K562 (cell line): Measurements from ENCODE around the gene CLK4. TPM values are rescaled to one million over a fixed set of nuclear protein-coding genes. Genes with fewer than 3 reads are reported as not detected.

Experiments used
- ATAC-seq: fragments of 200-7000 bp; cut with Tn5 transposase; 3 replicates; pipeline ENCODE4 v1.9.1; 2020; ENCODE audit warnings: moderate library complexity
- BruUV-seq: library from RNA; stranded (reverse); fragments of 400-500 nt; replicated peaks from 2 replicates; lab custom pipeline; 2021; lab: Mats Ljungman, UMichigan
- CTCF ChIA-PET: fragments of 300-600 bp; formaldehyde crosslinking; extraction: SDS; loops from one replicate; lab custom pipeline; 2021; ENCODE audit warnings: low intra/inter-chr PET ratio; lab: Yijun Ruan, JAX
- POLR2A ChIA-PET: fragments of 300-600, 350-650 bp; sonication (Branson Sonifier 250); formaldehyde crosslinking; extraction: SDS; loops from one replicate; lab custom pipeline; 2021; ENCODE audit warnings: antibody characterized with exemption, inconsistent platforms; lab: Yijun Ruan, JAX
- DNase-seq, 4 experiments: peaks; one replicate each; pipeline versions ENCODE4 v3.0.0 to v3.0.0-alpha.2; 2011 to 2018; ENCODE audit warnings: low spot score in 3 of 4, mixed read lengths in 3 of 4; ENCODE audit errors: extremely low read depth in 1 of 4
- FAIRE-seq: peaks from 2 replicates; lab custom pipeline; 2011; peaks lifted over from hg19 to GRCh38; lab: Jason Lieb, UNC
- H2AFZ ChIP-seq: 2 replicates; pipeline ENCODE4 v1.6.0; 2011; ENCODE audit warnings: low read depth, low read length, control low read depth, inconsistent platforms
- H3K27ac ChIP-seq: fragments of 200-600 bp; 3 replicates; pipeline ENCODE4 v1.8.0; 2011; ENCODE audit warnings: low read depth, mild to moderate bottlenecking, control low read depth, inconsistent platforms, low read length, moderate library complexity, mixed read lengths; ENCODE audit errors: extremely low read depth
- H3K27me3 ChIP-seq, 2 experiments: fragments of 300-600 bp in 1 of 2; 2 replicates in 1 of 2; 3 replicates in 1 of 2; pipeline versions ENCODE4 v1.6.0 to v1.8.0; 2011; ENCODE audit warnings: inconsistent platforms in 2 of 2, low read length in 2 of 2, mild to moderate bottlenecking in 1 of 2, mixed read lengths in 1 of 2, moderate library complexity in 1 of 2; ENCODE audit not compliant: control insufficient read depth in 2 of 2, insufficient read depth in 2 of 2
- H3K36me3 ChIP-seq: fragments of 300-600 bp; 3 replicates; pipeline ENCODE4 v1.8.0; 2011; ENCODE audit warnings: mild to moderate bottlenecking, low read length, inconsistent platforms; ENCODE audit not compliant: control insufficient read depth, insufficient read depth
- H3K4me1 ChIP-seq, 2 experiments: fragments of 200-600 bp in 1 of 2; replicated peaks in 1 of 2; 2 replicates in 1 of 2; 3 replicates in 1 of 2; pipeline versions ENCODE4 v1.5.1 to v1.8.0; 2011; ENCODE audit warnings: inconsistent platforms in 2 of 2, low read length in 2 of 2, mild to moderate bottlenecking in 1 of 2, mixed read lengths in 1 of 2, moderate library complexity in 1 of 2; ENCODE audit not compliant: control insufficient read depth in 2 of 2, insufficient read depth in 2 of 2
- H3K4me2 ChIP-seq: 2 replicates; pipeline ENCODE4 v1.6.1; 2011; ENCODE audit warnings: low read length, control low read depth, inconsistent platforms, mixed read lengths; ENCODE audit not compliant: insufficient read depth
- H3K4me3 ChIP-seq: fragments of 200-600 bp; sonication (generic), shearing (Covaris generic); 2 replicates; pipeline ENCODE4 v1.5.1; 2016; ENCODE audit warnings: control low read depth, inconsistent platforms
- H3K79me2 ChIP-seq: fragments of 200-600 bp; 3 replicates; pipeline ENCODE4 v1.8.0; 2011; ENCODE audit warnings: low read length, inconsistent platforms; ENCODE audit not compliant: control insufficient read depth, insufficient read depth
- H3K9ac ChIP-seq, 2 experiments: 2 replicates each; pipeline versions ENCODE4 v1.6.0 to v1.6.1; 2011; ENCODE audit warnings: low read depth in 2 of 2, low read length in 2 of 2, control low read depth in 1 of 2, inconsistent platforms in 1 of 2, mild to moderate bottlenecking in 1 of 2, mixed read lengths in 1 of 2; ENCODE audit not compliant: insufficient read depth in 1 of 2
- H3K9me1 ChIP-seq: one replicate; pipeline ENCODE4 v1.6.0; 2011; ENCODE audit warnings: inconsistent platforms, mild to moderate bottlenecking, low read length, moderate library complexity; ENCODE audit not compliant: control insufficient read depth, insufficient read depth
- H3K9me3 ChIP-seq: replicated peaks from 2 replicates; pipeline ENCODE4 v1.5.1; 2011; ENCODE audit warnings: low read depth, low read length, inconsistent platforms; ENCODE audit not compliant: control insufficient read depth, insufficient read depth
- H4K20me1 ChIP-seq: replicated peaks from 2 replicates; pipeline ENCODE4 v1.6.1; 2011; ENCODE audit warnings: low read length, inconsistent platforms, mixed read lengths; ENCODE audit not compliant: control insufficient read depth, insufficient read depth
- GABPB2 ChIP-seq: fragments of 250-450 bp; sonication (Bioruptor Pico); conservative IDR thresholded peaks from 2 replicates; pipeline ENCODE4 v1.5.1; 2021; ENCODE audit warnings: mild to moderate bottlenecking
- TBL1XR1 ChIP-seq, 2 experiments: IDR thresholded peaks; 2 replicates each; pipeline ENCODE4 v1.6.1; 2012; ENCODE audit warnings: improper control_type of control experiment in 2 of 2, low read length in 2 of 2, mild to moderate bottlenecking in 1 of 2
- ZNF830 ChIP-seq: fragments of 250-450 bp; sonication (Bioruptor Pico); IDR thresholded peaks from 2 replicates; pipeline ENCODE4 v1.5.0; 2021; ENCODE audit warnings: mild to moderate bottlenecking
- WGBS: fragments of 100-300 bp; shearing (Covaris generic); methylation state at CpG from one replicate; pipeline ENCODE4 v1.1.6; 2016; ENCODE audit warnings: low coverage, mixed read lengths; ENCODE audit not compliant: insufficient coverage; ENCODE audit errors: missing lambda C conversion rate; 5-methylcytosine and 5-hydroxymethylcytosine counted together
- in situ Hi-C: fragments of 300-500 bp; cut with MboI; formaldehyde crosslinking; loops from 4 replicates; pipeline ENCODE4 v1.15.0; 2018; ENCODE audit warnings: inconsistent platforms, mixed read lengths
- intact Hi-C: fragments of 100-400 bp; cut with micrococcal nuclease; formaldehyde crosslinking; loops from 2 replicates; pipeline ENCODE4 v1.14.2; 2022
- polyA plus RNA-seq, 8 experiments: library from polyadenylated mRNA; depleted of rRNA in 4 of 8; stranded (reverse) in 5 of 8; unstranded in 3 of 8; fragments of >200 nt; fragmentation: Nextera tagmentation in 2 of 8; fragmentation: Illumina TruSeq in 1 of 8; extraction: Ambion mirVana in 2 of 8; extraction: Trizol in 1 of 8; gene quantifications; 2 replicates each; pipeline versions ENCODE4 v1.2.1 to v1.2.3, GENCODE V29; 2011 to 2014; ENCODE audit warnings: inconsistent platforms in 1 of 8, missing spikeins in 1 of 8
- total RNA-seq, 7 experiments: library from RNA; depleted of rRNA in 6 of 7; stranded (reverse); fragments of >200 nt in 6 of 7; fragmentation: Illumina TruSeq in 2 of 7; extraction: Trizol in 2 of 7; gene quantifications; 2 replicates each; pipeline versions ENCODE4 v1.2.1 to v1.2.3, GENCODE V29; 2011 to 2021; ENCODE audit warnings: low replicate concordance in 1 of 7
- TF ChIP-seq, protein P1 (sequence below): sonication (generic); formaldehyde crosslinking; IDR thresholded peaks from 2 replicates; pipeline ENCODE4 v1.8.1; 2022; ENCODE audit warnings: missing genetic modification reagents
- TF ChIP-seq, protein P2 (sequence below): IDR thresholded peaks from 2 replicates; pipeline ENCODE4 v1.6.1; 2011; ENCODE audit warnings: borderline replicate concordance, low read depth, mild to moderate bottlenecking, moderate library complexity, low read length; ENCODE audit not compliant: insufficient read depth, poor library complexity, severe bottlenecking
- TF ChIP-seq, protein P3 (sequence below): fragments of 250-450 bp; sonication (Bioruptor Pico); IDR thresholded peaks from 2 replicates; pipeline ENCODE4 v1.4.0; 2020

The CLK4 gene
- total and polyA plus RNA-seq, 9 of the 15 experiments (the other 6 are each of a cell fraction or from before 2014, with no cell fraction given): 10.5 to 23.1 (median 13.9) TPM

DNA sequence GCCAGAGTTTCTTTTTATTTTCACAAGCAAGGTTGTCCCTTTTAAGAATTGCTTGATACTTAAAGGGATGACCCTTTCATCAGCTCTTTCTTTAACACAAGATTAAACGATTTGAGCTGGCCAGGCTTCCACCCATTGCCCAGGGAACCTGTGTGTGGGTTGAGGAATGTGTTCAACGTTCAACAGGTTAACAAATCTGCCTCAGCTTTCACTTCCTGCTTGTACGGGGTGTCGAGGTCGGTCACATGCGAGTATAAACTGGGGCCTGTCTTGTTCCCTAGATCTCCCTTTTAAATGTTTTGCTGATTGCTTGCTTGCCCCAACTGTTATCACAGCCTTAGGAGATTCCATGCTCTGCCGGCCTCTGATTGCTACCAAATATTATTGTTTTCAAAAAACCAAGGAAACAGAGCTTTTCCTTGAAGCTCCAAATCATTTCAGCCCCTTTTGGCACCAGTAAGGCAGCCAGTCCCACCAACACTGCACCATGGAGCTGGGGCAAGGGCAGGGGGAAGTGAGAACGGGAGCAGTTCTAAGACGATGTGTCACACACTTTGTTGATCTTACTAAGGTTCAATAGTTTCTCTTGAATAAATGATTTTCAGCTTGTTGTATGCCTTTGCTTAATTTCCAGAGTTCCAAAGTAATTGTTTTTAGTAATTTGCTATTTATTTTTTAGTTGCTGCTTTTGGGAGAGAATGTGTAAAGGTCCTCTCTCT, 10.7 kb upstream of the CLK4 start:
- H3K4me3 ChIP-seq: no peak overlapping the region
- no TSS peak for BruUV-seq
- TF ChIP-seq, protein P1, sequence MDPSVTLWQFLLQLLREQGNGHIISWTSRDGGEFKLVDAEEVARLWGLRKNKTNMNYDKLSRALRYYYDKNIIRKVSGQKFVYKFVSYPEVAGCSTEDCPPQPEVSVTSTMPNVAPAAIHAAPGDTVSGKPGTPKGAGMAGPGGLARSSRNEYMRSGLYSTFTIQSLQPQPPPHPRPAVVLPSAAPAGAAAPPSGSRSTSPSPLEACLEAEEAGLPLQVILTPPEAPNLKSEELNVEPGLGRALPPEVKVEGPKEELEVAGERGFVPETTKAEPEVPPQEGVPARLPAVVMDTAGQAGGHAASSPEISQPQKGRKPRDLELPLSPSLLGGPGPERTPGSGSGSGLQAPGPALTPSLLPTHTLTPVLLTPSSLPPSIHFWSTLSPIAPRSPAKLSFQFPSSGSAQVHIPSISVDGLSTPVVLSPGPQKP (CRISPR knock-in tag): no peak
- TF ChIP-seq, protein P2, sequence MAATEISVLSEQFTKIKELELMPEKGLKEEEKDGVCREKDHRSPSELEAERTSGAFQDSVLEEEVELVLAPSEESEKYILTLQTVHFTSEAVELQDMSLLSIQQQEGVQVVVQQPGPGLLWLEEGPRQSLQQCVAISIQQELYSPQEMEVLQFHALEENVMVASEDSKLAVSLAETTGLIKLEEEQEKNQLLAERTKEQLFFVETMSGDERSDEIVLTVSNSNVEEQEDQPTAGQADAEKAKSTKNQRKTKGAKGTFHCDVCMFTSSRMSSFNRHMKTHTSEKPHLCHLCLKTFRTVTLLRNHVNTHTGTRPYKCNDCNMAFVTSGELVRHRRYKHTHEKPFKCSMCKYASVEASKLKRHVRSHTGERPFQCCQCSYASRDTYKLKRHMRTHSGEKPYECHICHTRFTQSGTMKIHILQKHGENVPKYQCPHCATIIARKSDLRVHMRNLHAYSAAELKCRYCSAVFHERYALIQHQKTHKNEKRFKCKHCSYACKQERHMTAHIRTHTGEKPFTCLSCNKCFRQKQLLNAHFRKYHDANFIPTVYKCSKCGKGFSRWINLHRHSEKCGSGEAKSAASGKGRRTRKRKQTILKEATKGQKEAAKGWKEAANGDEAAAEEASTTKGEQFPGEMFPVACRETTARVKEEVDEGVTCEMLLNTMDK: no peak
- TF ChIP-seq, protein P3, sequence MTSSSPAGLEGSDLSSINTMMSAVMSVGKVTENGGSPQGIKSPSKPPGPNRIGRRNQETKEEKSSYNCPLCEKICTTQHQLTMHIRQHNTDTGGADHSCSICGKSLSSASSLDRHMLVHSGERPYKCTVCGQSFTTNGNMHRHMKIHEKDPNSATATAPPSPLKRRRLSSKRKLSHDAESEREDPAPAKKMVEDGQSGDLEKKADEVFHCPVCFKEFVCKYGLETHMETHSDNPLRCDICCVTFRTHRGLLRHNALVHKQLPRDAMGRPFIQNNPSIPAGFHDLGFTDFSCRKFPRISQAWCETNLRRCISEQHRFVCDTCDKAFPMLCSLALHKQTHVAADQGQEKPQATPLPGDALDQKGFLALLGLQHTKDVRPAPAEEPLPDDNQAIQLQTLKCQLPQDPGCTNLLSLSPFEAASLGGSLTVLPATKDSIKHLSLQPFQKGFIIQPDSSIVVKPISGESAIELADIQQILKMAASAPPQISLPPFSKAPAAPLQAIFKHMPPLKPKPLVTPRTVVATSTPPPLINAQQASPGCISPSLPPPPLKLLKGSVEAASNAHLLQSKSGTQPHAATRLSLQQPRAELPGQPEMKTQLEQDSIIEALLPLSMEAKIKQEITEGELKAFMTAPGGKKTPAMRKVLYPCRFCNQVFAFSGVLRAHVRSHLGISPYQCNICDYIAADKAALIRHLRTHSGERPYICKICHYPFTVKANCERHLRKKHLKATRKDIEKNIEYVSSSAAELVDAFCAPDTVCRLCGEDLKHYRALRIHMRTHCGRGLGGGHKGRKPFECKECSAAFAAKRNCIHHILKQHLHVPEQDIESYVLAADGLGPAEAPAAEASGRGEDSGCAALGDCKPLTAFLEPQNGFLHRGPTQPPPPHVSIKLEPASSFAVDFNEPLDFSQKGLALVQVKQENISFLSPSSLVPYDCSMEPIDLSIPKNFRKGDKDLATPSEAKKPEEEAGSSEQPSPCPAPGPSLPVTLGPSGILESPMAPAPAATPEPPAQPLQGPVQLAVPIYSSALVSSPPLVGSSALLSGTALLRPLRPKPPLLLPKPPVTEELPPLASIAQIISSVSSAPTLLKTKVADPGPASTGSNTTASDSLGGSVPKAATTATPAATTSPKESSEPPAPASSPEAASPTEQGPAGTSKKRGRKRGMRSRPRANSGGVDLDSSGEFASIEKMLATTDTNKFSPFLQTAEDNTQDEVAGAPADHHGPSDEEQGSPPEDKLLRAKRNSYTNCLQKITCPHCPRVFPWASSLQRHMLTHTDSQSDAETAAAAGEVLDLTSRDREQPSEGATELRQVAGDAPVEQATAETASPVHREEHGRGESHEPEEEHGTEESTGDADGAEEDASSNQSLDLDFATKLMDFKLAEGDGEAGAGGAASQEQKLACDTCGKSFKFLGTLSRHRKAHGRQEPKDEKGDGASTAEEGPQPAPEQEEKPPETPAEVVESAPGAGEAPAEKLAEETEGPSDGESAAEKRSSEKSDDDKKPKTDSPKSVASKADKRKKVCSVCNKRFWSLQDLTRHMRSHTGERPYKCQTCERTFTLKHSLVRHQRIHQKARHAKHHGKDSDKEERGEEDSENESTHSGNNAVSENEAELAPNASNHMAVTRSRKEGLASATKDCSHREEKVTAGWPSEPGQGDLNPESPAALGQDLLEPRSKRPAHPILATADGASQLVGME (CRISPR knock-in tag): no peak
- TF ChIP-seq GABPB2 (CRISPR knock-in tag) (no peak), TBL1XR1 (IDR thresholded peaks at IDR 0.05; ENCODE audit: low read length in 2 of 2) (no peak), ZNF830 (CRISPR knock-in tag) (no peak)
- peaks cover 16 to 43% of the 10 kb centered on the region in 2 experiments for H3K27me3 ChIP-seq
- ChIA-PET POLR2A (interaction anchor here (0.6 to 2.5 kb wide), 3 partner anchors 11 to 195 kb away, joined by 3 to 12 read pairs (median 4); partner anchors contain the start of gene CLK4), CTCF (no interaction called here)
- DNase-seq: no peak
- H3K36me3 ChIP-seq: no peaks in the 10 kb centered on the region
- in situ Hi-C loops (no loop called here), intact Hi-C loops (no loop called here)
- H3K9ac ChIP-seq: no peak overlapping the region
- no peaks in the 10 kb centered on the region for H3K9me3 ChIP-seq
- no peaks in the 10 kb centered on the region for H3K79me2 ChIP-seq
- no peaks in the 10 kb centered on the region for H3K9me1 ChIP-seq
- H4K20me1 ChIP-seq: no peaks in the 10 kb centered on the region
- H3K4me2 ChIP-seq: no peak overlapping the region
- WGBS: 10% methylated on average over 9 of the region's 9 CpGs
- no peak for FAIRE-seq
- ATAC-seq: no peak
- no peaks in the 10 kb centered on the region for H3K4me1 ChIP-seq
- H3K27ac ChIP-seq: no peak overlapping the region
- H2AFZ ChIP-seq: peak overlapping the region; percentile 40; the same call in 1 of the 2 replicates
